ENCODE measurements around the gene GINM1. TPM values are rescaled to one million over a fixed set of nuclear protein-coding genes. Genes with fewer than 3 reads are reported as not detected.

The GINM1 gene
- total and polyA plus RNA-seq, 8 donors = 3.2 to 61.6 (median 27.6) TPM

DNA sequence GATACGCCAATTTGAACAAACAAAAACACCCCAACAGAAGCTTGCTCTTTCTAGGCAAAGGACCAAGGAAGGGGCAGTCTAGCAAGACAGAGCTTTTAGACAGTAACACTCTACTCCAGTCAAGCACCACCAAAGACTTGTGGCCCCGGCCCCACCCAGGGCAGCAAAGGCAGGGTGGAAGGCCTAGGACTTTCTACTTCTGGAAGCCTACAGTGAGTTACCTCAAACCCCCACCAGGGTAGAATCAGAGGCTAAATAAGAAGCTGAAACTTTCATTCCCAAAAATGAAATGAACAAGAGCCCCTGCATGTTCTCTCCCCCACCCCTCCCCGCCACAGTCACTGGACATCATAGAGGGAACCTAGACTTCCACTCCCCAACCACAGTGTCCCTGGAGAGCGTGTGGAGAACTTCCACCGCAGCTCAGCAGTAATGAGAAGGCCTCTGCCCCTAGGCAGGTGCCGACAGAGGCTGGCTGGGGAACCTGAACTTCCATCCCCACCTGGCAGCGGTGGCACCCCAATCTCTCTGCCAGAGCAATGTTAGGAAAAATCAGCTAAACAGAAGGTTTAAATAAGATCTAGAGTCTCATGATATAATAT lies 42.3 kb downstream of the GINM1 start:
- Histone ChIP-seq H3K4me1 (no peaks in the 10 kb centered on the region), H3K27me3 (no peaks in the 10 kb centered on the region), H3K9me3 (peaks cover 0 to 4% (median 3%) of the 10 kb centered on the region in 4 donors), H3K27ac (no peak overlapping the region), H3K36me3 (peaks cover 0 to 21% (median 14%) of the 10 kb centered on the region in 4 donors), H3K4me3 (no peak overlapping the region)
- DNase-seq = no peak
- intact Hi-C loops (cut with DNase I; ENCODE audit: low total_unique reads) = no loop called here
- 92 to 98% (median 95%) methylated on average over 7 of the region's 7 CpGs for WGBS, 5 donors
- TF ChIP-seq EP300 (IDR thresholded peaks at IDR 0.05) = no peak
- no peak for TF ChIP-seq POLR2A (IDR thresholded peaks at IDR 0.05)
- TF ChIP-seq, protein P1, sequence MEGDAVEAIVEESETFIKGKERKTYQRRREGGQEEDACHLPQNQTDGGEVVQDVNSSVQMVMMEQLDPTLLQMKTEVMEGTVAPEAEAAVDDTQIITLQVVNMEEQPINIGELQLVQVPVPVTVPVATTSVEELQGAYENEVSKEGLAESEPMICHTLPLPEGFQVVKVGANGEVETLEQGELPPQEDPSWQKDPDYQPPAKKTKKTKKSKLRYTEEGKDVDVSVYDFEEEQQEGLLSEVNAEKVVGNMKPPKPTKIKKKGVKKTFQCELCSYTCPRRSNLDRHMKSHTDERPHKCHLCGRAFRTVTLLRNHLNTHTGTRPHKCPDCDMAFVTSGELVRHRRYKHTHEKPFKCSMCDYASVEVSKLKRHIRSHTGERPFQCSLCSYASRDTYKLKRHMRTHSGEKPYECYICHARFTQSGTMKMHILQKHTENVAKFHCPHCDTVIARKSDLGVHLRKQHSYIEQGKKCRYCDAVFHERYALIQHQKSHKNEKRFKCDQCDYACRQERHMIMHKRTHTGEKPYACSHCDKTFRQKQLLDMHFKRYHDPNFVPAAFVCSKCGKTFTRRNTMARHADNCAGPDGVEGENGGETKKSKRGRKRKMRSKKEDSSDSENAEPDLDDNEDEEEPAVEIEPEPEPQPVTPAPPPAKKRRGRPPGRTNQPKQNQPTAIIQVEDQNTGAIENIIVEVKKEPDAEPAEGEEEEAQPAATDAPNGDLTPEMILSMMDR (IDR thresholded peaks at IDR 0.05) = no peak
- TF ChIP-seq POLR2AphosphoS5 (IDR thresholded peaks at IDR 0.05) = no peak

DNA sequence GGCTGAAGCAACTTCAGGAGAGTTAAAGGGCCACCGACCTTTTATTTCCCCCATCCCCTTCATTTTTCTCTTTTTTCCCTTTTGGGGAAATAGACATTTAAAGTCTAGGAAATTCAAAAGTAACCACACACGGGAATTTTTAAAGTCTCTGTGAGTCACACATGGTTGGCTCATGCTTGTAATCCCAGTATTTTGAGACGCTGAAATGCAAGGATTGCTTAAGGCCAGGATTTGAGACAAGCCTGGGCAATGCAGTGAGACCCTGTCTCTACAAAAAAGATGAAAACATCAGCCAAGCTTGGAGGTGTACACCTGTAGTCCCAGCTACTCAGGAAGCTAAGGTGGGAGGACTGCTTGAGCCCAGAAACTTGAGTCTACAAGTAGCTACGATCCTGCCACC lies 48.2 kb downstream of the GINM1 start:
- H3K27ac ChIP-seq = no peak overlapping the region
- no peaks in the 10 kb centered on the region for H3K27me3 ChIP-seq
- H3K9me3 ChIP-seq = peaks cover 0 to 10% (median 6%) of the 10 kb centered on the region in 4 donors
- no peak for DNase-seq
- TF ChIP-seq, protein P1 (IDR thresholded peaks at IDR 0.05) = no peak
- no peak for TF ChIP-seq POLR2AphosphoS5 (IDR thresholded peaks at IDR 0.05)
- TF ChIP-seq POLR2A (IDR thresholded peaks at IDR 0.05) = no peak
- no peak for TF ChIP-seq EP300 (IDR thresholded peaks at IDR 0.05)
- 88 to 97% (median 96%) methylated on average over 4 of the region's 4 CpGs for WGBS, 5 donors
- H3K4me1 ChIP-seq = no peaks in the 10 kb centered on the region
- peaks cover 6 to 49% (median 37%) of the 10 kb centered on the region in 4 donors for H3K36me3 ChIP-seq
- intact Hi-C loops (cut with DNase I; ENCODE audit: low total_unique reads) = no loop called here
- no peak overlapping the region for H3K4me3 ChIP-seq

DNA sequence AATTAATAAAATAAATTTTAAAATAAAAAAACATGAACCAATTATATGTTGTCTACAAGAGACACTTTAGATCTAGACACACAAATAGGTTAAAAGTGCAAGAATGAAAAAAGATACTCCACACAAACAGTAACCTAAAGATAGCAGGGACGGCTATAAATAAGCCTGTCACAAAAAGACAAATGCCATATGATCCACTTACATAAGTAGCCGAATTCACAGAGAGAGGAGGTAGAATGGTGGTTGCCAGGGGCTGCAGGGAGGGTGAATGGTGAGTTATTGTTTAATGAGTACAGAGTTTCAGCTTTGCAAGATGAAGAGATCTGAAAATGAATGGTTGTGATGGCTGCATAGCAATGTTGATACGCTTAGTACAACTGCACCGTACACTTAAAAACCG lies 49.6 kb downstream of the GINM1 start:
- H3K27ac ChIP-seq = no peak overlapping the region
- TF ChIP-seq, protein P1 (IDR thresholded peaks at IDR 0.05) = no peak
- no peak for TF ChIP-seq POLR2AphosphoS5 (IDR thresholded peaks at IDR 0.05)
- TF ChIP-seq EP300 (IDR thresholded peaks at IDR 0.05) = no peak
- no peak for TF ChIP-seq POLR2A (IDR thresholded peaks at IDR 0.05)
- intact Hi-C loops (cut with DNase I; ENCODE audit: low total_unique reads) = no loop called here
- H3K9me3 ChIP-seq = peaks cover 0 to 10% (median 6%) of the 10 kb centered on the region in 4 donors
- H3K4me3 ChIP-seq = no peak overlapping the region
- H3K27me3 ChIP-seq = no peaks in the 10 kb centered on the region
- 64 to 86% (median 73%) methylated on average over 5 of the region's 5 CpGs for WGBS, 5 donors
- H3K4me1 ChIP-seq = no peaks in the 10 kb centered on the region
- H3K36me3 ChIP-seq = peaks cover 6 to 63% (median 49%) of the 10 kb centered on the region in 4 donors
- DNase-seq = peak in 1 of 2 donors; percentile 12

GRCh38 chr6:149627672-149628071 lies 61.5 kb downstream of the GINM1 start:
- Histone ChIP-seq H3K27ac (no peak overlapping the region), H3K4me3 (no peak overlapping the region), H3K36me3 (peaks cover 7 to 57% (median 51%) of the 10 kb centered on the region in 4 donors), H3K9me3 (no peaks in the 10 kb centered on the region), H3K4me1 (peaks cover 0 to 4% (median 0%) of the 10 kb centered on the region in 4 donors), H3K27me3 (no peaks in the 10 kb centered on the region)
- no peak for TF ChIP-seq POLR2AphosphoS5 (IDR thresholded peaks at IDR 0.05)
- TF ChIP-seq POLR2A (IDR thresholded peaks at IDR 0.05) = no peak
- no peak for TF ChIP-seq EP300 (IDR thresholded peaks at IDR 0.05)
- TF ChIP-seq, protein P1 (IDR thresholded peaks at IDR 0.05) = no peak
- DNase-seq = no peak
- intact Hi-C loops (cut with DNase I; ENCODE audit: low total_unique reads) = no loop called here

Measured in stomach (tissue), 9 donors.